HCT116 (cell line): ENCODE data around the gene ABHD1. TPM values are rescaled to one million over a fixed set of nuclear protein-coding genes. Genes with fewer than 3 reads are reported as not detected.

Experiments
- ATAC-seq: fragments of 200-7000 bp; cut with Tn5 transposase; 2 replicates; pipeline ENCODE4 v1.9.1; 2020; ENCODE audit warnings: mild to moderate bottlenecking, moderate library complexity
- BruUV-seq: library from RNA; stranded (reverse); fragments of 400-500 nt; replicated peaks from 2 replicates; lab custom pipeline; 2021; lab: Mats Ljungman, UMichigan
- CTCF ChIA-PET: fragments of 300-600 bp; sonication (Branson Sonifier 250); formaldehyde crosslinking; loops from one replicate; lab custom pipeline; 2021; ENCODE audit warnings: antibody characterized with exemption; lab: Charles Lee
- POLR2A ChIA-PET: fragments of 300-600, 350-600 bp; sonication (Branson Sonifier 250); formaldehyde crosslinking; loops from one replicate; lab custom pipeline; 2021; ENCODE audit warnings: antibody characterized with exemption; lab: Charles Lee
- RAD21 ChIA-PET, 2 experiments: fragments of 300-600 bp; sonication (Branson Sonifier 250); formaldehyde crosslinking; loops; one replicate each; lab custom pipeline; 2023; ENCODE audit warnings: low total read pairs in 2 of 2; ENCODE audit not compliant: uncharacterized antibody in 2 of 2, unreplicated experiment in 2 of 2, low non-redundant PET in 1 of 2; lab: Charles Lee
- DNase-seq: peaks from one replicate; pipeline ENCODE4 v3.0.0-alpha.2; 2010; ENCODE audit warnings: low read depth, low spot score
- H2AFZ ChIP-seq: fragments of 200-600 bp; shearing (Covaris generic), sonication (generic); 2 replicates; pipeline ENCODE4 v1.6.1; 2017; ENCODE audit warnings: low read depth, mixed run types, mixed read lengths, antibody characterized with exemption, low read length; ENCODE audit not compliant: poor library complexity, severe bottlenecking
- H3K27ac ChIP-seq: 2 replicates; pipeline ENCODE4 v1.5.1; 2012; ENCODE audit warnings: low read depth, low read length
- H3K27me3 ChIP-seq: fragments of 200-600 bp; sonication (generic); 2 replicates; pipeline ENCODE4 v1.6.1; 2016; ENCODE audit warnings: mixed run types, low read length, mixed read lengths; ENCODE audit not compliant: insufficient read depth
- H3K36me3 ChIP-seq, 2 experiments: fragments of 200-500 bp in 1 of 2; fragments of 200-600 bp in 1 of 2; sonication (Bioruptor generic) in 1 of 2; sonication (generic) in 1 of 2; 2 replicates each; pipeline versions ENCODE4 v1.5.1 to v1.6.1; 2014 to 2016; ENCODE audit warnings: low read length in 2 of 2, inconsistent platforms in 1 of 2, mixed read lengths in 1 of 2, mixed run types in 1 of 2; ENCODE audit not compliant: insufficient read depth in 2 of 2, control insufficient read depth in 1 of 2
- H3K4me1 ChIP-seq, 2 experiments: fragments of 200-600 bp in 1 of 2; sonication (generic) in 1 of 2; 2 replicates each; pipeline versions ENCODE4 v1.5.1 to v1.6.1; 2012 to 2017; ENCODE audit warnings: low read length in 2 of 2, inconsistent platforms in 1 of 2, mild to moderate bottlenecking in 1 of 2, mixed read lengths in 1 of 2, mixed run types in 1 of 2, moderate library complexity in 1 of 2; ENCODE audit not compliant: insufficient read depth in 2 of 2, control insufficient read depth in 1 of 2
- H3K4me2 ChIP-seq: fragments of 200-600 bp; sonication (generic); 2 replicates; pipeline ENCODE4 v1.6.1; 2017; ENCODE audit warnings: mixed run types, low read length, mixed read lengths
- H3K4me3 ChIP-seq, 2 experiments: fragments of 200-600 bp in 1 of 2; sonication (generic) in 1 of 2; replicated peaks in 1 of 2; 2 replicates each; pipeline ENCODE4 v1.5.1; 2011 to 2016; ENCODE audit warnings: low read length in 2 of 2, control low read depth in 1 of 2, low read depth in 1 of 2, mild to moderate bottlenecking in 1 of 2, mixed read lengths in 1 of 2, mixed run types in 1 of 2
- H3K79me2 ChIP-seq: fragments of 200-600 bp; sonication (generic); 2 replicates; pipeline ENCODE4 v1.6.1; 2017; ENCODE audit warnings: mild to moderate bottlenecking, mixed run types, low read length, moderate library complexity, mixed read lengths; ENCODE audit not compliant: insufficient read depth
- H3K9ac ChIP-seq: fragments of 200-600 bp; sonication (generic); 2 replicates; pipeline ENCODE4 v1.6.1; 2016; ENCODE audit warnings: low read length, mixed read lengths
- H3K9me2 ChIP-seq: fragments of 200-600 bp; sonication (generic), shearing (Covaris generic); 2 replicates; pipeline ENCODE4 v1.6.1; 2017; ENCODE audit warnings: mixed run types, mild to moderate bottlenecking, moderate library complexity; ENCODE audit not compliant: insufficient read depth
- H3K9me3 ChIP-seq, 2 experiments: fragments of 200-500 bp in 1 of 2; fragments of 200-600 bp in 1 of 2; sonication (Bioruptor generic) in 1 of 2; sonication (generic) in 1 of 2; 2 replicates each; pipeline ENCODE4 v1.6.1; 2014 to 2017; ENCODE audit warnings: low read length in 2 of 2, mixed read lengths in 2 of 2, inconsistent platforms in 1 of 2, low read depth in 1 of 2, mild to moderate bottlenecking in 1 of 2, mixed run types in 1 of 2, moderate library complexity in 1 of 2; ENCODE audit not compliant: control insufficient read depth in 1 of 2, insufficient read depth in 1 of 2
- H4K20me1 ChIP-seq: fragments of 200-600 bp; sonication (generic), shearing (Covaris generic); 2 replicates; pipeline ENCODE4 v1.6.1; 2017; ENCODE audit warnings: mixed run types, mild to moderate bottlenecking, moderate library complexity; ENCODE audit not compliant: insufficient read depth
- CBX3 ChIP-seq: IDR thresholded peaks from 2 replicates; pipeline ENCODE4 v1.6.1; 2012; ENCODE audit warnings: low read depth
- ELF1 ChIP-seq: IDR thresholded peaks from 2 replicates; pipeline ENCODE4 v1.6.1; 2012; ENCODE audit warnings: low read depth, borderline replicate concordance
- EZH2phosphoT487 ChIP-seq: fragments of 200-600 bp; IDR thresholded peaks from 2 replicates; pipeline ENCODE4 v1.6.1; 2018; ENCODE audit warnings: antibody characterized with exemption, borderline replicate concordance
- FOSL1 ChIP-seq: IDR thresholded peaks from 2 replicates; pipeline ENCODE4 v1.6.1; 2012; ENCODE audit warnings: low read depth
- JUND ChIP-seq: IDR thresholded peaks from 2 replicates; pipeline ENCODE4 v1.6.1; 2012
- MAX ChIP-seq: IDR thresholded peaks from 2 replicates; pipeline ENCODE4 v1.6.1; 2012
- POLR2AphosphoS5 ChIP-seq: IDR thresholded peaks from 2 replicates; pipeline ENCODE4 v1.6.1; 2011; ENCODE audit warnings: mild to moderate bottlenecking, low read depth, low read length, moderate library complexity
- REST ChIP-seq: IDR thresholded peaks from 2 replicates; pipeline ENCODE4 v1.6.1; 2012; ENCODE audit warnings: low read depth
- SIN3A ChIP-seq: IDR thresholded peaks from 2 replicates; pipeline ENCODE4 v1.6.1; 2012; ENCODE audit warnings: low read depth
- SP1 ChIP-seq: IDR thresholded peaks from 2 replicates; pipeline ENCODE4 v1.6.1; 2012; ENCODE audit warnings: low read depth
- YY1 ChIP-seq: IDR thresholded peaks from 2 replicates; pipeline ENCODE4 v1.6.1; 2011; ENCODE audit warnings: low read length, low read depth, moderate library complexity, mild to moderate bottlenecking; ENCODE audit not compliant: insufficient replicate concordance; ENCODE audit errors: extremely low read depth
- ZFX ChIP-seq: fragments of 450-650 bp; IDR thresholded peaks from 2 replicates; pipeline ENCODE4 v1.6.1; 2017
- ZNF274 ChIP-seq: fragments of 200-500 bp; sonication (Bioruptor generic); IDR thresholded peaks from 2 replicates; pipeline ENCODE4 v1.6.1; 2014; ENCODE audit warnings: mild to moderate bottlenecking, low read depth, low read length, inconsistent platforms
- intact Hi-C: fragments of 100-400 bp; cut with micrococcal nuclease; formaldehyde crosslinking; loops from 2 replicates; pipeline ENCODE4 v1.10.0; 2022
- total RNA-seq: library from RNA; stranded (reverse); gene quantifications from one replicate; pipeline ENCODE4 v1.2.1, GENCODE V29; 2021; ENCODE audit not compliant: unreplicated experiment

ABHD1 gene
- total RNA-seq, 1 experiment from 2014 or later, result not detected

GRCh38 chr2:27077231-27077630 is 46.4 kb upstream of the ABHD1 start:
- ChIA-PET RAD21 (interaction anchor here in 1 of 2 experiments (0.7 kb wide), 1 partner anchor 344 kb away, joined by 7 read pairs; no protein-coding TSS in a partner anchor), POLR2A (no interaction called here), CTCF (interaction anchor here (0.6 kb wide), 1 partner anchor 64 kb away, joined by 3 read pairs; no protein-coding TSS in a partner anchor)
- Histone ChIP-seq H3K27me3 (no peaks in the 10 kb centered on the region), H4K20me1 (no peaks in the 10 kb centered on the region), H3K4me3 (no peak overlapping the region), H3K9me2 (no peaks in the 10 kb centered on the region), H3K27ac (no peak overlapping the region), H3K4me2 (no peak overlapping the region), H3K79me2 (no peaks in the 10 kb centered on the region), H3K9ac (no peak overlapping the region), H3K4me1 (peaks cover 8 to 19% of the 10 kb centered on the region in 2 experiments), H2AFZ (no peak overlapping the region), H3K9me3 (no peaks in the 10 kb centered on the region), H3K36me3 (no peaks in the 10 kb centered on the region)
- TF ChIP-seq EZH2phosphoT487, result no peak
- DNase-seq (no peak), ATAC-seq (no peak)
- intact Hi-C loops, result no loop called here
- BruUV-seq, result no TSS peak

- Histone ChIP-seq H3K4me1 (peaks cover 8 to 16% of the 10 kb centered on the region in 2 experiments), H3K4me3 (no peak within 1 kb of the TSS), H3K9ac (no peak within 1 kb of the TSS), H4K20me1 (no peaks in the 10 kb centered on the region), H3K27me3 (no peaks in the 10 kb centered on the region), H3K79me2 (no peaks in the 10 kb centered on the region), H3K27ac (no peak within 1 kb of the TSS), H3K9me2 (no peaks in the 10 kb centered on the region), H3K4me2 (no peak within 1 kb of the TSS), H3K36me3 (no peaks in the 10 kb centered on the region), H3K9me3 (no peaks in the 10 kb centered on the region), H2AFZ (no peak within 1 kb of the TSS)
- CTCF ChIA-PET, result no interaction called here
- no TSS peak for BruUV-seq
- ATAC-seq, result no peak
- TF ChIP-seq SP1, result no peak
- no peak for TF ChIP-seq POLR2AphosphoS5
- TF ChIP-seq MAX, result no peak
- no peak for TF ChIP-seq ZNF274
- no peak for TF ChIP-seq REST
- no peak for TF ChIP-seq JUND
- TF ChIP-seq FOSL1, result no peak
- TF ChIP-seq CBX3, result no peak
- TF ChIP-seq ZFX, result no peak
- TF ChIP-seq YY1, result no peak
- TF ChIP-seq SIN3A, result no peak
- TF ChIP-seq ELF1, result no peak
- RAD21 ChIA-PET, result no interaction called here
- no peak for DNase-seq
- POLR2A ChIA-PET, result no interaction called here
- intact Hi-C loops, result no loop called here
Observed at GRCh38 chr2:27078267-27079194, 45.1 kb upstream of the ABHD1 start, which contains the start of gene EMILIN1. Gene EMILIN1, plus strand, starts transcription at chr2:27078615. Its CDS starts 451 bp downstream, at chr2:27079066.
